Kidney (tissue), 14 donors: ENCODE measurements around the gene HRK. TPM values are rescaled to one million over a fixed set of nuclear protein-coding genes. Genes with fewer than 3 reads are reported as not detected.
A peak's percentile ranks its signal among the peaks of the same experiment; 100 is the strongest.

Experiments
- DNase-seq, 5 donors: peaks; one replicate each; pipeline ENCODE4 v3.0.0-alpha.2; 2013 to 2020
- FAIRE-seq: peaks from 2 replicates; lab custom pipeline; 2012; peaks lifted over from hg19 to GRCh38; lab: Jason Lieb, UNC
- H3K27ac ChIP-seq, 2 donors: one replicate each; pipeline ENCODE4 v1.7.0; 2013; ENCODE audit warnings: low read depth in 2 of 2, low read length in 2 of 2, inconsistent platforms in 1 of 2
- H3K27me3 ChIP-seq: one replicate; pipeline ENCODE4 v1.7.1; 2013; ENCODE audit warnings: low read length, inconsistent platforms; ENCODE audit not compliant: control insufficient read depth, insufficient read depth
- H3K36me3 ChIP-seq, 3 donors: one replicate each; pipeline versions ENCODE4 v1.7.0 to v1.7.1; 2013; ENCODE audit warnings: low read length in 3 of 3, control low read depth in 1 of 3, inconsistent platforms in 1 of 3; ENCODE audit not compliant: insufficient read depth in 3 of 3, control insufficient read depth in 2 of 3
- H3K4me1 ChIP-seq, 3 donors: one replicate each; pipeline versions ENCODE4 v1.7.0 to v1.7.1; 2013; ENCODE audit warnings: low read length in 3 of 3, inconsistent platforms in 1 of 3, low read depth in 1 of 3; ENCODE audit not compliant: control insufficient read depth in 2 of 3, insufficient read depth in 2 of 3
- H3K4me3 ChIP-seq, 3 donors: one replicate each; pipeline versions ENCODE4 v1.7.0 to v1.8.1; 2013; ENCODE audit warnings: low read length in 3 of 3, control low read depth in 1 of 3, inconsistent platforms in 1 of 3
- H3K9ac ChIP-seq, 3 donors: one replicate each; pipeline versions ENCODE4 v1.7.0 to v1.7.1; 2013; ENCODE audit warnings: low read length in 3 of 3, control low read depth in 1 of 3, inconsistent platforms in 1 of 3
- H3K9me3 ChIP-seq, 3 donors: one replicate each; pipeline versions ENCODE4 v1.7.0 to v1.7.1; 2013; ENCODE audit warnings: low read length in 3 of 3, control low read depth in 1 of 3, inconsistent platforms in 1 of 3; ENCODE audit not compliant: control insufficient read depth in 2 of 3, insufficient read depth in 1 of 3
- intact Hi-C: fragments of 100-400 bp; cut with DNase I; formaldehyde crosslinking; loops from one replicate; pipeline ENCODE4 v1.11.1; 2022
- polyA plus RNA-seq: library from polyadenylated mRNA; stranded (reverse); fragments of 350-450 nt; fragmentation: Illumina TruSeq; extraction: RNeasy Lipid Tissue Mini Kit (QIAGEN cat#74804); gene quantifications from one replicate; pipeline ENCODE4 v1.2.3, GENCODE V29; 2014; ENCODE audit warnings: low read depth, low replicate concordance; ENCODE audit not compliant: insufficient read depth
- total RNA-seq: library from RNA; stranded (reverse); fragmentation: NEBNext Ultra II Directional; extraction: Animal tissue kit (Norgen Biotek cat#: 25700); gene quantifications from one replicate; pipeline ENCODE4 v1.2.1, GENCODE V29; 2021
- TF ChIP-seq, protein P1 (sequence below): IDR thresholded peaks from 3 replicates; pipeline ENCODE4 v1.5.1; 2012; ENCODE audit warnings: mild to moderate bottlenecking, moderate library complexity, borderline replicate concordance; ENCODE audit not compliant: insufficient read depth; ENCODE audit errors: extremely low read depth
- donor health status: control.
- donor health status: control.
- donor health status: control.
- donor health status: control.
- donor health status: control.
- donor health status: DM: yes; HTN: yes; CAD: no.
- donor health status: Normal renal cell carcinoma (clear cell type).

The HRK gene
- total and polyA plus RNA-seq, 2 donors from 2014 or later, result 5.0 TPM; not detected in 1

DNA sequence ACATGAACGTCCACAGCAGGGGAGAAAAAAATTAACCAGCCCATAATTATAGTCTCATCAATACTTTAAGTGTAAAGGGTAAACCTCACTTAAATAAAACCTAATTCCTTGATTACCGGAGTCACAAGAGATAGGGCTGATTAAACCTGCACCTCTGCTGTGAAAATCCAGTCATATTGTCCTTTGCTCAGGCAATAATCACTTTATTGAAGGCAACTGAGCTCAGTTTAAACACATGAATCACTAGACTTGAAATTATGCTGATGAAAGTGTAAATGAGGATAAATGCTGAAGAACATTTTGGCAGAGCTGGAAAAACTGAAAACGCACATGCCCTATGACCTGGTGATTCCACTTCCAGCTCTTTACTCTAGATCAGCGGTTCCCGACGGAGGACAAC lies 6.7 kb upstream of the HRK start:
- no peak for DNase-seq
- no peaks in the 10 kb centered on the region for H3K4me1 ChIP-seq
- H3K9ac ChIP-seq, result no peak overlapping the region
- no peaks in the 10 kb centered on the region for H3K27me3 ChIP-seq
- no peak for FAIRE-seq
- TF ChIP-seq, protein P1, sequence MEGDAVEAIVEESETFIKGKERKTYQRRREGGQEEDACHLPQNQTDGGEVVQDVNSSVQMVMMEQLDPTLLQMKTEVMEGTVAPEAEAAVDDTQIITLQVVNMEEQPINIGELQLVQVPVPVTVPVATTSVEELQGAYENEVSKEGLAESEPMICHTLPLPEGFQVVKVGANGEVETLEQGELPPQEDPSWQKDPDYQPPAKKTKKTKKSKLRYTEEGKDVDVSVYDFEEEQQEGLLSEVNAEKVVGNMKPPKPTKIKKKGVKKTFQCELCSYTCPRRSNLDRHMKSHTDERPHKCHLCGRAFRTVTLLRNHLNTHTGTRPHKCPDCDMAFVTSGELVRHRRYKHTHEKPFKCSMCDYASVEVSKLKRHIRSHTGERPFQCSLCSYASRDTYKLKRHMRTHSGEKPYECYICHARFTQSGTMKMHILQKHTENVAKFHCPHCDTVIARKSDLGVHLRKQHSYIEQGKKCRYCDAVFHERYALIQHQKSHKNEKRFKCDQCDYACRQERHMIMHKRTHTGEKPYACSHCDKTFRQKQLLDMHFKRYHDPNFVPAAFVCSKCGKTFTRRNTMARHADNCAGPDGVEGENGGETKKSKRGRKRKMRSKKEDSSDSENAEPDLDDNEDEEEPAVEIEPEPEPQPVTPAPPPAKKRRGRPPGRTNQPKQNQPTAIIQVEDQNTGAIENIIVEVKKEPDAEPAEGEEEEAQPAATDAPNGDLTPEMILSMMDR, result no peak
- H3K9me3 ChIP-seq, result no peaks in the 10 kb centered on the region
- no peak overlapping the region for H3K4me3 ChIP-seq
- H3K36me3 ChIP-seq, result no peaks in the 10 kb centered on the region
- intact Hi-C loops, result no loop called here
- no peak overlapping the region for H3K27ac ChIP-seq

DNA sequence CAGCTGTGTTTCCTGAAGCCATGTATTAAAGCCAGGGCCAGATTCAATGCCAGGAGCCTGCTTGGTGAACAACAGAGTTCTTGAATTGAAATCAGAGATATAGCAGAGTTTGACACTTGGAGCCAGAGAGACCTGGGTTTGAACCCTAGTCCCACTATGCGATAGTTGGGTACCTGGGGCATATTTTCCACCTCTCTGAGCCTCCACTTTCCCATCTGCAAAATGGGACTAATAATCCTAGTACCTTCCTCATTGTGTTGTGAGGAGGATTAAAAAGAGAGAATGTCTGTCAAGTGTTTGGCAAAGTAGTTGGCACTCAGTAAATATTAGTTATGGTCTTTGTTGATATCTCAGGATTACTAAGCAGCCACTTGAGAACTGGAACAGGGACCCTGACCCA lies 6.0 kb upstream of the HRK start:
- H3K9ac ChIP-seq, result no peak overlapping the region
- H3K27ac ChIP-seq, result no peak overlapping the region
- intact Hi-C loops, result no loop called here
- TF ChIP-seq, protein P1, result no peak
- H3K9me3 ChIP-seq, result no peaks in the 10 kb centered on the region
- no peak overlapping the region for H3K4me3 ChIP-seq
- H3K4me1 ChIP-seq, result no peaks in the 10 kb centered on the region
- FAIRE-seq, result no peak
- no peak for DNase-seq
- no peaks in the 10 kb centered on the region for H3K36me3 ChIP-seq
- peaks cover 6% of the 10 kb centered on the region for H3K27me3 ChIP-seq

DNA sequence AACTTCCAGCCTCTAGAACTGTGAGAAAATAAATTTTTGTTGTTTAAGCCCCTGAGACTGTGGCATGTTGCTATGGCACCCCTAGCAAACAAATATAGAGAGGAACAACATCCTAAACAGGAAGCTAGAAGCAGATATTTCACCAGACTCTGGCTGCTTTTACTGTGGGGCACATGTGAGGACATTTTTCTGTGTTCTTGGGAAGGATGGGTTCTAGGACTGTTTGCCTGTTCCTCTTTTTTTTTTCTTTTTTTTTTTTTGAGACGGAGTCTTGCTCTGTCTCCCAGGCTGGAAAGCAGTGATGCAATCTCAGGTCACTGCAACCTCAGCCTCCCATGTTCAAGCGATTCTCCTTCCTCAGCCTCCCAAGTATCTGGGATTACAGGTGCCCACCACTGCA lies 4.2 kb upstream of the HRK start:
- intact Hi-C loops, result no loop called here
- Histone ChIP-seq H3K9me3 (no peaks in the 10 kb centered on the region), H3K27ac (no peak overlapping the region), H3K4me3 (no peak overlapping the region), H3K27me3 (peaks cover 8% of the 10 kb centered on the region), H3K9ac (no peak overlapping the region), H3K36me3 (no peaks in the 10 kb centered on the region), H3K4me1 (peaks cover 0 to 2% (median 0%) of the 10 kb centered on the region in 3 donors)
- peak in 2 of 5 donors; percentile 10 to 18 for DNase-seq
- FAIRE-seq, result no peak
- TF ChIP-seq, protein P1, result no peak

DNA sequence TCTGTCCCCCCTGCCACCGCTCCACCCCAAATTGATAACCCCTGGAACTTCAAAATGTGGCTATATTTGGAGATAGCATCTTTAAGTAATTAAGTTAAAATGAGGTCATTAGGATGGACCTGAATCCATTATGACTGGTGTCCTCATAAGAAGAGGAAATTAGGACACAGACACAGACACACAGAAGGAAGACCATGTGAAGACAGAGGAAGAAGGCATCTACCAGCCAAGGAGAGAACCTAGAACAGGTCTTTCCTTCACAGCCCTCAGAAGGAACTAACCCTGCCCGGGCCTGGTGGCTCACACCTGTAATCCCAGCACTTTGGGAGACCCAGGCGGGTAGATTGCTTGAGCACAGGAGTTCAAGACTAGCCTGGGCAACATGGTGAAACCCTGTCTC lies 3.6 kb upstream of the HRK start:
- Histone ChIP-seq H3K27ac (no peak overlapping the region), H3K4me1 (peaks cover 0 to 5% (median 0%) of the 10 kb centered on the region in 3 donors), H3K27me3 (peaks cover 15% of the 10 kb centered on the region), H3K9me3 (no peaks in the 10 kb centered on the region), H3K9ac (no peak overlapping the region), H3K4me3 (no peak overlapping the region), H3K36me3 (no peaks in the 10 kb centered on the region)
- DNase-seq (no peak), FAIRE-seq (no peak)
- TF ChIP-seq, protein P1, result no peak
- intact Hi-C loops, result no loop called here
